Measurements from ENCODE around the gene CNTNAP4.

GRCh38 chr16:76541070-76541469, 263.9 kb downstream of the CNTNAP4 start:
- TF ChIP-seq, protein P1, sequence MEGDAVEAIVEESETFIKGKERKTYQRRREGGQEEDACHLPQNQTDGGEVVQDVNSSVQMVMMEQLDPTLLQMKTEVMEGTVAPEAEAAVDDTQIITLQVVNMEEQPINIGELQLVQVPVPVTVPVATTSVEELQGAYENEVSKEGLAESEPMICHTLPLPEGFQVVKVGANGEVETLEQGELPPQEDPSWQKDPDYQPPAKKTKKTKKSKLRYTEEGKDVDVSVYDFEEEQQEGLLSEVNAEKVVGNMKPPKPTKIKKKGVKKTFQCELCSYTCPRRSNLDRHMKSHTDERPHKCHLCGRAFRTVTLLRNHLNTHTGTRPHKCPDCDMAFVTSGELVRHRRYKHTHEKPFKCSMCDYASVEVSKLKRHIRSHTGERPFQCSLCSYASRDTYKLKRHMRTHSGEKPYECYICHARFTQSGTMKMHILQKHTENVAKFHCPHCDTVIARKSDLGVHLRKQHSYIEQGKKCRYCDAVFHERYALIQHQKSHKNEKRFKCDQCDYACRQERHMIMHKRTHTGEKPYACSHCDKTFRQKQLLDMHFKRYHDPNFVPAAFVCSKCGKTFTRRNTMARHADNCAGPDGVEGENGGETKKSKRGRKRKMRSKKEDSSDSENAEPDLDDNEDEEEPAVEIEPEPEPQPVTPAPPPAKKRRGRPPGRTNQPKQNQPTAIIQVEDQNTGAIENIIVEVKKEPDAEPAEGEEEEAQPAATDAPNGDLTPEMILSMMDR (optimal IDR thresholded peaks at IDR 0.05 in 1 of 3, IDR thresholded peaks at IDR 0.05 in 1 of 3, conservative IDR thresholded peaks at IDR 0.05 in 1 of 3; ENCODE audit: extremely low read depth in 1 of 3, insufficient read depth in 2 of 3, low read length in 3 of 3), result no peak
- no peak for TF ChIP-seq EZH2 (IDR thresholded peaks at IDR 0.05; ENCODE audit: low read length)

All from keratinocyte (primary cell).